Esophagus (tissue), 2 donors: Measurements from ENCODE around the gene EID1. TPM values are rescaled to one million over a fixed set of nuclear protein-coding genes. Genes with fewer than 3 reads are reported as not detected.
"Not testable (repeated sequence)": the region's sequence is repeated elsewhere in the genome, so short reads cannot be mapped to it uniquely, and the experiment has no call there.

Experiments
- H3K27ac ChIP-seq, 2 donors: one replicate each; pipeline ENCODE4 v1.5.1; 2013; ENCODE audit warnings: low read depth in 2 of 2, mild to moderate bottlenecking in 2 of 2, inconsistent platforms in 1 of 2, low read length in 1 of 2, moderate library complexity in 1 of 2
- H3K27me3 ChIP-seq, 2 donors: one replicate each; pipeline ENCODE4 v1.6.1; 2013; ENCODE audit warnings: low read length in 2 of 2, control low read depth in 1 of 2, mild to moderate bottlenecking in 1 of 2; ENCODE audit not compliant: insufficient read depth in 2 of 2, control insufficient read depth in 1 of 2
- H3K36me3 ChIP-seq, 2 donors: one replicate each; pipeline ENCODE4 v1.6.1; 2013; ENCODE audit warnings: low read length in 1 of 2; ENCODE audit not compliant: control insufficient read depth in 2 of 2, insufficient read depth in 2 of 2
- H3K4me1 ChIP-seq, 2 donors: one replicate each; pipeline ENCODE4 v1.6.1; 2013; ENCODE audit warnings: low read length in 1 of 2; ENCODE audit not compliant: control insufficient read depth in 2 of 2, insufficient read depth in 2 of 2
- H3K4me3 ChIP-seq, 2 donors: one replicate each; pipeline ENCODE4 v1.5.1; 2013; ENCODE audit warnings: low read length in 2 of 2, mild to moderate bottlenecking in 2 of 2, low read depth in 1 of 2, moderate library complexity in 1 of 2
- H3K9me3 ChIP-seq, 2 donors: one replicate each; pipeline ENCODE4 v1.6.1; 2013; ENCODE audit warnings: mild to moderate bottlenecking in 2 of 2, low read depth in 1 of 2, low read length in 1 of 2, moderate library complexity in 1 of 2; ENCODE audit not compliant: control insufficient read depth in 2 of 2, insufficient read depth in 1 of 2
- WGBS, 2 donors: extraction: QIAGEN DNeasy Blood & Tissue Kit; methylation state at CpG; one replicate each; pipeline ENCODE4 v1.1.7; 2013; 5-methylcytosine and 5-hydroxymethylcytosine counted together
- polyA plus RNA-seq, 2 donors: library from polyadenylated mRNA; stranded (reverse); fragments of 200-250 nt; gene quantifications; one replicate each; pipeline ENCODE4 v1.2.3, GENCODE V29; 2013
- donor health status: healthy with polysubstance abuse.
- donor health status: Bipolar disorder and iron deficiency.

EID1 gene
- polyA plus RNA-seq, 2 donors = 41.7 to 54.2 TPM

DNA sequence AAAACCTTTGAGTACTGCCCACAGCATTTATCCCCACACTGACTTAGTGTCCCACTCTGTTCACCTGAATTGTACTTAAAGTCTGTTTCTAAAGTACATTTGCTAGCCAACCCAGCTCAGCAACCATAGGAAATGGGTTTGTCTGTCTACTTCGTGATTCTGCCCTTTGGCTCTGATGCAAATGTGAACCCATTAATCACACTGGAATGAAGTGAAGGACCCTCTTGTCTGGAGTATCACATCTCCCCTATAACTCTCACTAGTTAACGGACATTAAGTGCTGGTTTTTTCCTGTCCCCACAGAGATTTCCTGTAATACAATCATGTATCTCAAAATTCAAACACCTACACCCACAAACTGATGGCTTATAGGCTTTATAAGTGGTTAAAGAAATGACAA is 20.5 kb downstream of the EID1 start:
- Histone ChIP-seq H3K27me3 (no peaks in the 10 kb centered on the region), H3K4me1 (no peaks in the 10 kb centered on the region), H3K4me3 (no peak overlapping the region), H3K36me3 (no peaks in the 10 kb centered on the region), H3K27ac (no peak overlapping the region), H3K9me3 (no peaks in the 10 kb centered on the region)
- WGBS, 2 donors = 53 to 66% methylated on average over 2 of the region's 2 CpGs

GRCh38 chr15:48899793-48900192 is 21.9 kb downstream of the EID1 start:
- no peak overlapping the region for H3K27ac ChIP-seq
- H3K27me3 ChIP-seq = no peaks in the 10 kb centered on the region
- no peaks in the 10 kb centered on the region for H3K4me1 ChIP-seq
- no peaks in the 10 kb centered on the region for H3K36me3 ChIP-seq
- H3K4me3 ChIP-seq = no peak overlapping the region
- no peaks in the 10 kb centered on the region for H3K9me3 ChIP-seq
- WGBS, 2 donors = 80 to 85% methylated on average over 4 of the region's 4 CpGs

DNA sequence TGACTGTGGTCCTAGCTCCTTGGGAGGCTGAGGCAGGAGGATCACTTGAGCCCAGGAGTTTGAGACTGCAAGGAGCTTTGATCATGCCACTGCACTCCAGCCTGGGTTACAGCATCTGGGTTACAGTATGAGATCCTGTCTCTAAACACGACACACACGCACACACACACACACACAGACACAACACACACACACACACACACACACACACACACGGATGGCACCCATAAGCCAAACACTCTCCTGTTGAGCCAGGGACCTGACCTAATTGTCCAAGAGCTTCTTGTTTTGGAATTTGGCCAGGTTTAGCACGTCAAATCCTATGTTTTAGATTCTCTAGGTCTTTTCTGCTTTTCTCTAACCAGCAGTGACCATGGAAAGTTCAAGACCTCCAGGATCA is 26.8 kb downstream of the EID1 start:
- 83 to 90% methylated on average over 4 of the region's 4 CpGs for WGBS, 2 donors
- H3K9me3 ChIP-seq = no peaks in the 10 kb centered on the region
- H3K36me3 ChIP-seq = no peaks in the 10 kb centered on the region
- no peaks in the 10 kb centered on the region for H3K27me3 ChIP-seq
- no peak overlapping the region for H3K27ac ChIP-seq
- H3K4me3 ChIP-seq = no peak overlapping the region
- no peaks in the 10 kb centered on the region for H3K4me1 ChIP-seq

- Histone ChIP-seq H3K27me3 (no peaks in the 10 kb centered on the region), H3K9me3 (no peaks in the 10 kb centered on the region), H3K36me3 (no peaks in the 10 kb centered on the region), H3K27ac (no peak overlapping the region), H3K4me3 (no peak overlapping the region), H3K4me1 (no peaks in the 10 kb centered on the region)
Measured at GRCh38 chr15:48905216-48905615, 27.3 kb downstream of the EID1 start.

- WGBS, 2 donors = 60 to 82% methylated on average over 1 of the region's 1 CpG
- H3K27me3 ChIP-seq = no peaks in the 10 kb centered on the region
- no peaks in the 10 kb centered on the region for H3K9me3 ChIP-seq
Measured at GRCh38 chr15:48905847-48906246, 27.9 kb downstream of the EID1 start.

GRCh38 chr15:48909313-48909712 is 31.4 kb downstream of the EID1 start:
- not testable (repeated sequence) for H3K36me3 ChIP-seq, H3K27me3 ChIP-seq, H3K27ac ChIP-seq, H3K4me3 ChIP-seq, H3K4me1 ChIP-seq, H3K9me3 ChIP-seq
- WGBS, 2 donors = 68 to 75% methylated on average over 2 of the region's 2 CpGs

More at GRCh38 chr15:48905847-48906246, 27.9 kb downstream of the EID1 start:
- Histone ChIP-seq H3K4me3 (no peak overlapping the region), H3K27ac (no peak overlapping the region), H3K4me1 (no peaks in the 10 kb centered on the region), H3K36me3 (no peaks in the 10 kb centered on the region)

DNA sequence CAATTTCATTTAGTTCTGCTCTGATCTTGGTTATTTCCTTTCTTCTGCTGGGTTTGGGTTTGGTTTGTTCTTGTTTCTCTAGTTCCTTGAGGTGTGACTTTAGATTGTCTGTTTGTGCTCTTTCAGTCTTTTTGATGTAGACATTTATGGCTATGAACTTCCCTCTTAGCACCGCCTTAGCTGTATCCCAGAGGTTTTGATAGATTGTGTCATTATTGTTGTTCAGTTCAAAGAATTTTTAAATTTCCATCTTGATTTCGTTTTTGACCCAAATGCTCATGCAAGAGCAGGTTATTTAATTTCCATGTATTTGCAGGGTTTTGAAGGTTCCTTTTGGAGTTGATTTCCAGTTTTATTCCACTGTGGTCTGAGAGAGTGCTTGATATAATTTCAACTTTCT is 32.6 kb downstream of the EID1 start:
- WGBS, 2 donors = 74% methylated on average over 2 of the region's 2 CpGs
- H3K4me1 ChIP-seq, H3K27ac ChIP-seq, H3K27me3 ChIP-seq, H3K9me3 ChIP-seq, H3K36me3 ChIP-seq, H3K4me3 ChIP-seq: not testable (repeated sequence)

DNA sequence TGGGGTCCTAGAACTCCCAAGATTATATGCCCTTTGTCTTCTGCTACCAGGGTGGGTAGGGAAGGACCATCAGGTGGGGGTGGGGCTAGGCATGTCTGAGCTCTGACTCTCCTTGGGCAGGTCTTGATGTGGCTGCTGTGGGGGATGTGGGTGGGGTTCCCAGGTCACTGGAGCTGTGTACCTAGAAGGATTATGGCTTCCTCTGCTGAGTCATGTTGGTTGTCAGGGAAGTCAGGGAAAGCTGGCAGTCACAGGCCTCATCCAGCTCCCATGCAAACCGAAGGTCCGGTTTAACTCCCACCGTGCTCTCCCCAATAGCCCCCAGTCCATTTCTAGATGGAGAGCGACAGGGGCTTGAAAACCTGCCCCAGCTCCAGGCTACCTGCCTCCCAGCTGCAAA is 35.2 kb downstream of the EID1 start:
- 89 to 96% methylated on average over 4 of the region's 4 CpGs for WGBS, 2 donors

GRCh38 chr15:48914717-48915116 is 36.8 kb downstream of the EID1 start:
- Histone ChIP-seq H3K4me3 (no peak overlapping the region), H3K36me3 (no peaks in the 10 kb centered on the region), H3K27me3 (no peaks in the 10 kb centered on the region), H3K9me3 (no peaks in the 10 kb centered on the region), H3K27ac (no peak overlapping the region), H3K4me1 (no peaks in the 10 kb centered on the region)
- WGBS, 2 donors = 91 to 92% methylated on average over 3 of the region's 3 CpGs

More for the DNA sequence above, 35.2 kb downstream of the EID1 start:
- Histone ChIP-seq H3K9me3 (no peaks in the 10 kb centered on the region), H3K4me3 (no peak overlapping the region), H3K36me3 (no peaks in the 10 kb centered on the region), H3K4me1 (no peaks in the 10 kb centered on the region), H3K27me3 (no peaks in the 10 kb centered on the region), H3K27ac (no peak overlapping the region)

DNA sequence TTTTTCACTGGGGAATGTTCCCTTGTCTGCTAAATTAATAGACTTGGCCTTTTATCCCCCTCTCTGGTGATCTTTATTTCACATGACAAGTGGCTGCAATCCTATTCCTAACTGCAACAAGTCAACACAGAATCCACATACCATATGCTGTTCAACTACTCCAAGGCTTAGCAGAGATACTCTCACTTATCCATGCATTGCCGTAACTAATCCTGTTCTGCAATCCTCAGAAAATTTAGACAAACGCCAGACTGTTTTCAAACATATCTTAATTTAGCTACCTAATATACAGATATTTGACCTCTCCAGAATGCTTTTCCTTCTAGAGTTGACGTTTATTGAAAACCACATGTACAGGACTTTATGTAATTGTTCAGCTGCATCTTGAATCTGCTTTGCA is 37.9 kb downstream of the EID1 start:
- 35 to 46% methylated on average over 3 of the region's 3 CpGs for WGBS, 2 donors
- Histone ChIP-seq H3K4me1 (no peaks in the 10 kb centered on the region), H3K36me3 (no peaks in the 10 kb centered on the region)

More for the DNA sequence above, 37.9 kb downstream of the EID1 start:
- Histone ChIP-seq H3K27me3 (no peaks in the 10 kb centered on the region), H3K27ac (no peak overlapping the region), H3K4me3 (no peak overlapping the region), H3K9me3 (no peaks in the 10 kb centered on the region)
